ENCODE data around the gene RWDD1.

The RWDD1 gene

GRCh38 chr6:116564921-116565872 is 6.1 kb upstream of the RWDD1 start:
- DNase-seq (ENCODE audit: extremely low spot score) = no peak
- ChIA-PET CTCF (interaction anchor here (0.9 kb wide), 1 partner anchor 297 kb away, joined by 3 read pairs; no protein-coding TSS in a partner anchor), POLR2A (interaction anchor here (0.6 kb wide), 1 partner anchor 272 kb away, joined by 3 read pairs; no protein-coding TSS in a partner anchor)
- TF ChIP-seq CTBP1 (IDR thresholded peaks at IDR 0.05; ENCODE audit: borderline replicate concordance) = no peak
- TF ChIP-seq TARDBP (IDR thresholded peaks at IDR 0.05) = no peak
- TF ChIP-seq ARNT (IDR thresholded peaks at IDR 0.05) = no peak

GRCh38 chr6:116568111-116568510 is 3.2 kb upstream of the RWDD1 start:
- ChIA-PET POLR2A (no interaction called here), CTCF (no interaction called here)
- no peak for TF ChIP-seq ZNF384 (IDR thresholded peaks at IDR 0.05)
- no peak for TF ChIP-seq ELF4 (IDR thresholded peaks at IDR 0.05)
- no peak for TF ChIP-seq CTBP1 (IDR thresholded peaks at IDR 0.05; ENCODE audit: borderline replicate concordance)
- no peak for TF ChIP-seq NFRKB (IDR thresholded peaks at IDR 0.05)
- no peak for TF ChIP-seq FOXM1 (IDR thresholded peaks at IDR 0.05; ENCODE audit: borderline replicate concordance)
- no peak for TF ChIP-seq LEF1 (IDR thresholded peaks at IDR 0.05; ENCODE audit: borderline replicate concordance)
- no peak for TF ChIP-seq HDGF (IDR thresholded peaks at IDR 0.05; ENCODE audit: borderline replicate concordance)
- DNase-seq (ENCODE audit: extremely low spot score) = no peak

- no peak for DNase-seq (ENCODE audit: extremely low spot score)
- POLR2A ChIA-PET = interaction anchor here (0.6 to 1.5 kb wide), 2 partner anchors 10 to 47 kb away, joined by 3 read pairs; partner anchors contain the start of gene RSPH4A
- CTCF ChIA-PET = interaction anchor here (0.5 to 2.4 kb wide), 2 partner anchors 8 to 71 kb away, joined by 3 to 10 read pairs; no protein-coding TSS in a partner anchor
- TF ChIP-seq NFRKB (IDR thresholded peaks at IDR 0.05) (no peak), ZNF384 (IDR thresholded peaks at IDR 0.05) (no peak), FOXA1 (IDR thresholded peaks at IDR 0.05) (no peak), PKNOX1 (IDR thresholded peaks at IDR 0.05) (no peak), FOXM1 (IDR thresholded peaks at IDR 0.05; ENCODE audit: borderline replicate concordance) (no peak), L3MBTL2 (conservative IDR thresholded peaks at IDR 0.05) (no peak), TARDBP (IDR thresholded peaks at IDR 0.05) (no peak), LEF1 (IDR thresholded peaks at IDR 0.05; ENCODE audit: borderline replicate concordance) (no peak), CTBP1 (IDR thresholded peaks at IDR 0.05; ENCODE audit: borderline replicate concordance) (no peak), ARNT (IDR thresholded peaks at IDR 0.05) (no peak), BHLHE40 (IDR thresholded peaks at IDR 0.05; ENCODE audit: borderline replicate concordance) (no peak), SUZ12 (IDR thresholded peaks at IDR 0.05) (no peak), HDGF (IDR thresholded peaks at IDR 0.05; ENCODE audit: borderline replicate concordance) (no peak), SP1 (IDR thresholded peaks at IDR 0.05) (no peak), FOXK2 (IDR thresholded peaks at IDR 0.05) (no peak), ELF4 (IDR thresholded peaks at IDR 0.05) (no peak)
These were observed 2.2 kb upstream of the RWDD1 start for GRCh38 chr6:116568821-116569755.

- POLR2A ChIA-PET = interaction anchor here (0.6 to 2.7 kb wide), 22 partner anchors 8 to 320 kb away, joined by 3 to 20 read pairs (median 4); partner anchors contain the start of genes CALHM4, CALHM5, FAM162B and RSPH4A
- CTCF ChIA-PET = interaction anchor here (2.4 kb wide), 2 partner anchors 11 to 303 kb away, joined by 10 to 13 read pairs; no protein-coding TSS in a partner anchor
These were observed 338 bp downstream of the RWDD1 start for GRCh38 chr6:116571683-116572000.

GRCh38 chr6:116572162-116572561 is 858 bp downstream of the RWDD1 start:
- POLR2A ChIA-PET = interaction anchor here (0.6 to 2.7 kb wide), 11 partner anchors 34 to 319 kb away, joined by 3 to 20 read pairs (median 3); partner anchors contain the start of genes CALHM5, FAM162B, RSPH4A and TSPYL1
- DNase-seq (ENCODE audit: extremely low spot score) = peak; percentile 44
- no peak for TF ChIP-seq BHLHE40 (IDR thresholded peaks at IDR 0.05; ENCODE audit: borderline replicate concordance)
- no peak for TF ChIP-seq HDGF (IDR thresholded peaks at IDR 0.05; ENCODE audit: borderline replicate concordance)
- no peak for TF ChIP-seq ELF4 (IDR thresholded peaks at IDR 0.05)
- CTCF ChIA-PET = interaction anchor here (0.5 to 2.4 kb wide), 2 partner anchors 303 to 317 kb away, joined by 3 to 13 read pairs; no protein-coding TSS in a partner anchor

More at GRCh38 chr6:116571683-116572000, 338 bp downstream of the RWDD1 start:
- no peak for TF ChIP-seq BHLHE40 (IDR thresholded peaks at IDR 0.05; ENCODE audit: borderline replicate concordance)
- TF ChIP-seq HDGF (IDR thresholded peaks at IDR 0.05; ENCODE audit: borderline replicate concordance) = no peak
- TF ChIP-seq SUZ12 (IDR thresholded peaks at IDR 0.05) = no peak
- TF ChIP-seq NFRKB (IDR thresholded peaks at IDR 0.05) = no peak
- no peak for TF ChIP-seq ELF4 (IDR thresholded peaks at IDR 0.05)
- no peak for TF ChIP-seq CTBP1 (IDR thresholded peaks at IDR 0.05; ENCODE audit: borderline replicate concordance)
- no peak for TF ChIP-seq ARNT (IDR thresholded peaks at IDR 0.05)
- TF ChIP-seq FOXA1 (IDR thresholded peaks at IDR 0.05) = no peak
- TF ChIP-seq PKNOX1 (IDR thresholded peaks at IDR 0.05) = no peak
- TF ChIP-seq FOXM1 (IDR thresholded peaks at IDR 0.05; ENCODE audit: borderline replicate concordance) = no peak
- TF ChIP-seq L3MBTL2 (conservative IDR thresholded peaks at IDR 0.05) = no peak
- no peak for TF ChIP-seq SP1 (IDR thresholded peaks at IDR 0.05)
- TF ChIP-seq LEF1 (IDR thresholded peaks at IDR 0.05; ENCODE audit: borderline replicate concordance) = no peak
- TF ChIP-seq FOXK2 (IDR thresholded peaks at IDR 0.05) = no peak
- no peak for TF ChIP-seq TARDBP (IDR thresholded peaks at IDR 0.05)
- TF ChIP-seq ZNF384 (IDR thresholded peaks at IDR 0.05) = no peak
- DNase-seq (ENCODE audit: extremely low spot score) = no peak

- DNase-seq (ENCODE audit: extremely low spot score) = no peak
- ChIA-PET POLR2A (no interaction called here), CTCF (no interaction called here)
- no peak for TF ChIP-seq FOXK2 (IDR thresholded peaks at IDR 0.05)
- no peak for TF ChIP-seq PKNOX1 (IDR thresholded peaks at IDR 0.05)
- no peak for TF ChIP-seq ELF4 (IDR thresholded peaks at IDR 0.05)
- TF ChIP-seq FOXA1 (IDR thresholded peaks at IDR 0.05) = no peak
- TF ChIP-seq NFRKB (IDR thresholded peaks at IDR 0.05) = no peak
- no peak for TF ChIP-seq FOXM1 (IDR thresholded peaks at IDR 0.05; ENCODE audit: borderline replicate concordance)
- no peak for TF ChIP-seq TARDBP (IDR thresholded peaks at IDR 0.05)
These were observed 3.9 kb downstream of the RWDD1 start for GRCh38 chr6:116575227-116575626.

All from HEK293T (cell line).